Epithelial cell of proximal tubule (primary cell): ENCODE data around the gene FTO. TPM values are rescaled to one million over a fixed set of nuclear protein-coding genes. Genes with fewer than 3 reads are reported as not detected.

Experiments used
- DNase-seq: peaks from one replicate; pipeline ENCODE4 v3.0.0-alpha.2; 2011; ENCODE audit warnings: low read depth
- H3K4me3 ChIP-seq: 2 replicates; pipeline ENCODE4 v1.5.1; 2011; ENCODE audit warnings: low read depth, mild to moderate bottlenecking, low read length
- CTCF ChIP-seq: conservative IDR thresholded peaks from 2 replicates; pipeline ENCODE4 v1.5.1; 2012; ENCODE audit warnings: low read depth, mild to moderate bottlenecking, low read length
- total RNA-seq: library from RNA; depleted of rRNA; stranded (reverse); fragments of >200 nt; gene quantifications from 2 replicates; pipeline ENCODE4 v1.2.3, GENCODE V29; 2015

FTO gene
- total RNA-seq, 1 donor from 2014 or later, result 62.7 TPM

GRCh38 chr16:53891409-53892139, 187.6 kb downstream of the FTO start:
- DNase-seq, result no peak
- TF ChIP-seq CTCF, result no peak
- H3K4me3 ChIP-seq, result no peak overlapping the region

GRCh38 chr16:53892155-53892554, 188.2 kb downstream of the FTO start:
- H3K4me3 ChIP-seq, result no peak overlapping the region
- DNase-seq, result no peak
- TF ChIP-seq CTCF, result peak; percentile 83

- no peak for DNase-seq
- no peak for TF ChIP-seq CTCF
Measured at GRCh38 chr16:53893731-53894435, 189.9 kb downstream of the FTO start.

GRCh38 chr16:53894686-53895085, 190.7 kb downstream of the FTO start:
- H3K4me3 ChIP-seq, result no peak overlapping the region
- no peak for TF ChIP-seq CTCF
- no peak for DNase-seq

More at GRCh38 chr16:53893731-53894435, 189.9 kb downstream of the FTO start:
- no peak overlapping the region for H3K4me3 ChIP-seq

- no peak for DNase-seq
- TF ChIP-seq CTCF, result no peak
- H3K4me3 ChIP-seq, result no peak overlapping the region
Measured at GRCh38 chr16:53895433-53895832, 191.5 kb downstream of the FTO start.

GRCh38 chr16:53895851-53896250, 191.9 kb downstream of the FTO start:
- no peak for DNase-seq
- no peak for TF ChIP-seq CTCF
- H3K4me3 ChIP-seq, result no peak overlapping the region
